Measurements from ENCODE around the gene DZIP1L.

- no peak for TF ChIP-seq MAX (IDR thresholded peaks at IDR 0.05)
- no peak for TF ChIP-seq POLR2A (IDR thresholded peaks at IDR 0.05; ENCODE audit: low read length)
- TF ChIP-seq HDAC2 (IDR thresholded peaks at IDR 0.05): no peak
- TF ChIP-seq CTCF (IDR thresholded peaks at IDR 0.05): no peak
- no peak for TF ChIP-seq RAD21 (conservative IDR thresholded peaks at IDR 0.05 in 1 of 2, IDR thresholded peaks at IDR 0.05 in 1 of 2)
- no peak for TF ChIP-seq CBX2 (IDR thresholded peaks at IDR 0.05; ENCODE audit: borderline replicate concordance, low read depth)
- no peak for TF ChIP-seq MAZ (IDR thresholded peaks at IDR 0.05; ENCODE audit: borderline replicate concordance, low read depth, low read length)
- TF ChIP-seq KDM1A (IDR thresholded peaks at IDR 0.05; ENCODE audit: low read depth): no peak
These were observed 33.9 kb downstream of the DZIP1L start for GRCh38 chr3:138081371-138082084.
